Trophoblast cell (in vitro differentiated cells and primary cell): Measurements from ENCODE around the gene GABRR1.
"Not testable (repeated sequence)": the region's sequence is repeated elsewhere in the genome, so short reads cannot be mapped to it uniquely, and the experiment has no call there.

Source experiments
- DNase-seq, 2 donors: peaks; one replicate each; pipeline ENCODE4 v3.0.0-alpha.2; 2016
- H2AFZ ChIP-seq: 2 replicates; pipeline ENCODE4 v1.6.1; 2013; ENCODE audit warnings: low read length, moderate library complexity, mild to moderate bottlenecking; ENCODE audit not compliant: insufficient read depth, poor library complexity
- H2AK5ac ChIP-seq: 2 replicates; pipeline ENCODE4 v1.6.1; 2013; ENCODE audit warnings: mild to moderate bottlenecking, low read length
- H2BK120ac ChIP-seq: 2 replicates; pipeline ENCODE4 v1.6.1; 2013; ENCODE audit warnings: low read length, mild to moderate bottlenecking, moderate library complexity; ENCODE audit not compliant: insufficient read depth, poor library complexity
- H2BK12ac ChIP-seq: 2 replicates; pipeline ENCODE4 v1.6.1; 2013; ENCODE audit warnings: mild to moderate bottlenecking, low read length, moderate library complexity
- H2BK5ac ChIP-seq: 2 replicates; pipeline ENCODE4 v1.6.1; 2013; ENCODE audit warnings: low read length, low read depth, moderate library complexity, mild to moderate bottlenecking; ENCODE audit not compliant: poor library complexity
- H3K14ac ChIP-seq: 2 replicates; pipeline ENCODE4 v1.6.1; 2013; ENCODE audit warnings: mild to moderate bottlenecking, low read length
- H3K18ac ChIP-seq: 2 replicates; pipeline ENCODE4 v1.6.1; 2013; ENCODE audit warnings: mild to moderate bottlenecking, low read length
- H3K23ac ChIP-seq: 2 replicates; pipeline ENCODE4 v1.6.1; 2013; ENCODE audit warnings: low read length
- H3K27ac ChIP-seq: 2 replicates; pipeline ENCODE4 v1.5.1; 2013; ENCODE audit warnings: low read depth, mild to moderate bottlenecking, inconsistent platforms, low read length, moderate library complexity
- H3K27me3 ChIP-seq: 2 replicates; pipeline ENCODE4 v1.6.1; 2013; ENCODE audit warnings: inconsistent platforms, mild to moderate bottlenecking, low read length, moderate library complexity; ENCODE audit not compliant: insufficient read depth
- H3K36me3 ChIP-seq, 2 experiments: 1 replicate in 1 of 2; 2 replicates in 1 of 2; pipeline ENCODE4 v1.6.1; 2013; ENCODE audit warnings: low read length in 2 of 2, mild to moderate bottlenecking in 2 of 2, moderate library complexity in 1 of 2; ENCODE audit not compliant: insufficient read depth in 2 of 2, control insufficient read depth in 1 of 2
- H3K4ac ChIP-seq: 2 replicates; pipeline ENCODE4 v1.6.1; 2013; ENCODE audit warnings: low read depth, mild to moderate bottlenecking, low read length, moderate library complexity
- H3K4me1 ChIP-seq, 2 experiments: 1 replicate in 1 of 2; 2 replicates in 1 of 2; pipeline ENCODE4 v1.6.1; 2013; ENCODE audit warnings: low read length in 2 of 2, mild to moderate bottlenecking in 2 of 2, moderate library complexity in 1 of 2; ENCODE audit not compliant: insufficient read depth in 2 of 2, control insufficient read depth in 1 of 2
- H3K4me2 ChIP-seq: 2 replicates; pipeline ENCODE4 v1.6.1; 2013; ENCODE audit warnings: inconsistent platforms, mild to moderate bottlenecking, low read length, moderate library complexity
- H3K4me3 ChIP-seq: 2 replicates; pipeline ENCODE4 v1.5.1; 2013; ENCODE audit warnings: mild to moderate bottlenecking, low read depth, low read length, inconsistent platforms
- H3K79me1 ChIP-seq: one replicate; pipeline ENCODE4 v1.6.1; 2013; ENCODE audit warnings: low read length
- H3K79me2 ChIP-seq: 2 replicates; pipeline ENCODE4 v1.6.1; 2013; ENCODE audit warnings: low read length, mild to moderate bottlenecking; ENCODE audit not compliant: control insufficient read depth, insufficient read depth, poor library complexity
- H3K9ac ChIP-seq: 2 replicates; pipeline ENCODE4 v1.6.1; 2013; ENCODE audit warnings: mild to moderate bottlenecking, low read length
- H3K9me3 ChIP-seq: 2 replicates; pipeline ENCODE4 v1.6.1; 2013; ENCODE audit warnings: low read depth, mild to moderate bottlenecking, control low read depth, inconsistent platforms, low read length; ENCODE audit not compliant: insufficient read depth
- H4K12ac ChIP-seq: 2 replicates; pipeline ENCODE4 v1.6.1; 2013; ENCODE audit warnings: low read depth, mild to moderate bottlenecking, low read length, moderate library complexity
- H4K8ac ChIP-seq: 2 replicates; pipeline ENCODE4 v1.6.1; 2013; ENCODE audit warnings: low read depth, mild to moderate bottlenecking, low read length, moderate library complexity
- H4K91ac ChIP-seq: one replicate; pipeline ENCODE4 v1.6.1; 2013; ENCODE audit warnings: low read depth, mild to moderate bottlenecking, low read length, moderate library complexity
- WGBS: extraction: QIAGEN DNeasy Blood & Tissue Kit; methylation state at CpG from one replicate; pipeline ENCODE4 v1.1.7; 2013; ENCODE audit warnings: missing lambda C conversion rate; ENCODE audit not compliant: insufficient read length, insufficient coverage; ENCODE audit errors: extremely low coverage; 5-methylcytosine and 5-hydroxymethylcytosine counted together

The GABRR1 gene

GRCh38 chr6:89239338-89239737 is 22.2 kb upstream of the GABRR1 start:
- H3K79me2 ChIP-seq, result no peaks in the 10 kb centered on the region
- no peak overlapping the region for H3K4ac ChIP-seq
- H3K36me3 ChIP-seq, result no peaks in the 10 kb centered on the region
- no peak overlapping the region for H2BK12ac ChIP-seq
- no peaks in the 10 kb centered on the region for H3K27me3 ChIP-seq
- no CpG with 5 or more reads among the region's 3 CpGs for WGBS
- H3K4me1 ChIP-seq, result no peaks in the 10 kb centered on the region
- no peak overlapping the region for H4K12ac ChIP-seq
- H3K23ac ChIP-seq, result no peak overlapping the region
- H3K4me2 ChIP-seq, result no peak overlapping the region
- H2BK5ac ChIP-seq, result no peak overlapping the region
- no peak overlapping the region for H3K14ac ChIP-seq
- no peak overlapping the region for H2AFZ ChIP-seq
- H2AK5ac ChIP-seq, result no peak overlapping the region
- no peak overlapping the region for H3K27ac ChIP-seq
- peak in 1 of 2 donors; percentile 10 for DNase-seq
- H3K4me3 ChIP-seq, result no peak overlapping the region
- no peaks in the 10 kb centered on the region for H3K9me3 ChIP-seq
- H2BK120ac ChIP-seq, result no peak overlapping the region
- no peak overlapping the region for H3K9ac ChIP-seq
- H3K79me1 ChIP-seq, result no peaks in the 10 kb centered on the region
- H4K8ac ChIP-seq, result no peak overlapping the region
- no peak overlapping the region for H4K91ac ChIP-seq
- no peak overlapping the region for H3K18ac ChIP-seq

DNA sequence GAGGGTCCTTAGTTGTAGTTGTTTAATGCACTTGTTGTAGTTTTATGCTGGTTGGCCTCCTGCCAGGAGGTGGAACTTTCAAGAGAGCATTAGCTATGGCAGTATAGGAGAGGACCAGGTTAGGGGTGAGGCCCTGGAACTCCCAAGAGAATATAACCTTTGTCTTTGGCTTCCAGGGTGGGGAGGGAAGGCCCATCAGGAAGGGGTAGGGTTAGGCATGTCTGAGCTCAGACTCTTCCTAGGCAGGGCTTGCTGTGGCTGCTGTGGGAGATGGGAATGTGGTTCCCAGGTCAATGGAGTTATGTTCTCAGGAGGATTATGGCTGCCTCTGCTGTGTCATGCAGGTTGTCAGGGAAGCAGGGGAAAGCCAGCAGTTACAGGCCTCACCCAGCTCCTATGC is 20.0 kb upstream of the GABRR1 start:
- H3K79me1 ChIP-seq, result no peaks in the 10 kb centered on the region
- H2AFZ ChIP-seq, result no peak overlapping the region
- DNase-seq, result no peak
- H4K8ac ChIP-seq, result no peak overlapping the region
- H3K23ac ChIP-seq, result no peak overlapping the region
- no peak overlapping the region for H4K12ac ChIP-seq
- H3K4ac ChIP-seq, result no peak overlapping the region
- no peak overlapping the region for H2BK12ac ChIP-seq
- no peaks in the 10 kb centered on the region for H3K9me3 ChIP-seq
- no peak overlapping the region for H2BK5ac ChIP-seq
- no peak overlapping the region for H4K91ac ChIP-seq
- H2AK5ac ChIP-seq, result no peak overlapping the region
- no peaks in the 10 kb centered on the region for H3K36me3 ChIP-seq
- H3K4me3 ChIP-seq, result no peak overlapping the region
- no peaks in the 10 kb centered on the region for H3K79me2 ChIP-seq
- H3K18ac ChIP-seq, result no peak overlapping the region
- H3K27ac ChIP-seq, result no peak overlapping the region
- no peaks in the 10 kb centered on the region for H3K4me1 ChIP-seq
- H3K14ac ChIP-seq, result no peak overlapping the region
- H3K27me3 ChIP-seq, result no peaks in the 10 kb centered on the region
- no peak overlapping the region for H3K9ac ChIP-seq
- H2BK120ac ChIP-seq, result no peak overlapping the region
- H3K4me2 ChIP-seq, result no peak overlapping the region

DNA sequence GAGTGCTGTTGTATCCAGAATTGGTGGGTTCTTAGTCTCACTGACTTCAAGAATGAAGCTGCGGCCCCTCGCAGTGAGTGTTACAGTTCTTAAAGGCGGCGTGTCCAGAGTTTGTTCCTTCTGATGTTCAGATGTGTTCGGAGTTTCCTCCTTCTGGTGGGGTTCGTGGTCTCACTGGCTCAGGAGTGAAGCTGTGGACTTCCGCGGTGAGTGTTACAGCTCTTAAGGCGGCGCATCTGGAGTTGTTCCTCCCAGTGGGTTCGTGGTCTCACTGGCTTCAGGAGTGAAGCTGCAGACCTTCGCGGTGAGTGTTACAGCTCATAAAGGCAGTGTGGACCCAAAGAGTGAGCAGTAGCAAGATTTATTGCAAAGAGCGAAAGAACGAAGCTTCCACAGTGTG is 16.4 kb upstream of the GABRR1 start:
- H3K4me1 ChIP-seq, H3K36me3 ChIP-seq, H3K27ac ChIP-seq, H3K4me2 ChIP-seq, H3K79me1 ChIP-seq, H3K79me2 ChIP-seq, H4K12ac ChIP-seq, DNase-seq, H3K14ac ChIP-seq, H4K91ac ChIP-seq, H2AK5ac ChIP-seq, H3K9me3 ChIP-seq, H2BK120ac ChIP-seq, H3K27me3 ChIP-seq, H3K23ac ChIP-seq, H2AFZ ChIP-seq, H3K4ac ChIP-seq, H2BK5ac ChIP-seq, H3K4me3 ChIP-seq, H3K18ac ChIP-seq, H4K8ac ChIP-seq, H3K9ac ChIP-seq, H2BK12ac ChIP-seq: not testable (repeated sequence)
- WGBS, result no CpG with 5 or more reads among the region's 15 CpGs

DNA sequence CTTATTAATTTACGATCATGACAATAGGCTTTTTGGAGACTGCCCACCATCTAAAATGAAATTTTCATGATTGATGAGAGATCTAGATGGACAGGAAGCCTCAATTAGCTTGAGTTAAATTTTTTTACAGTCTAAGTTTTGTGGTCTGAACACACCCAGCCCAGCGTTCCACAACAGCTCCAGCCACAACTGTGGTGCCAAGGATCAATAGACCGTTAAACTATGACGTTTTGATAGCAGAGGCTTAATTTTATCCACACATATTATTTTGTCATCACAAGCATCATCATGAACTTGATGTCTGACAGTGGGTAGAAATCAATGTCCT is 5.5 kb upstream of the GABRR1 start:
- Histone ChIP-seq H3K4me2 (no peak overlapping the region), H3K27me3 (no peaks in the 10 kb centered on the region), H2BK120ac (no peak overlapping the region), H3K9ac (no peak overlapping the region), H3K27ac (no peak overlapping the region), H4K8ac (no peak overlapping the region), H2BK5ac (no peak overlapping the region), H3K79me2 (no peaks in the 10 kb centered on the region), H4K91ac (no peak overlapping the region), H3K79me1 (no peaks in the 10 kb centered on the region), H3K36me3 (no peaks in the 10 kb centered on the region), H3K4me3 (no peak overlapping the region), H4K12ac (no peak overlapping the region), H2BK12ac (no peak overlapping the region), H2AFZ (no peak overlapping the region), H3K14ac (no peak overlapping the region), H3K4me1 (no peaks in the 10 kb centered on the region), H3K4ac (no peak overlapping the region), H2AK5ac (no peak overlapping the region), H3K9me3 (no peaks in the 10 kb centered on the region), H3K23ac (no peak overlapping the region), H3K18ac (no peak overlapping the region)
- WGBS, result no CpG with 5 or more reads among the region's 4 CpGs
- no peak for DNase-seq
